GM19324 (cell line): ENCODE measurements around the gene SYK.
"Not testable (repeated sequence)": the region's sequence is repeated elsewhere in the genome, so short reads cannot be mapped to it uniquely, and the experiment has no call there.

Experiments used
- ATAC-seq: cut with Tn5 transposase; IDR thresholded peaks from one replicate; pipeline ENCODE4 v1.9.1; 2021; ENCODE audit warnings: mild to moderate bottlenecking, moderate library complexity; ENCODE audit not compliant: unreplicated experiment, low FRiP score

Gene SYK

DNA sequence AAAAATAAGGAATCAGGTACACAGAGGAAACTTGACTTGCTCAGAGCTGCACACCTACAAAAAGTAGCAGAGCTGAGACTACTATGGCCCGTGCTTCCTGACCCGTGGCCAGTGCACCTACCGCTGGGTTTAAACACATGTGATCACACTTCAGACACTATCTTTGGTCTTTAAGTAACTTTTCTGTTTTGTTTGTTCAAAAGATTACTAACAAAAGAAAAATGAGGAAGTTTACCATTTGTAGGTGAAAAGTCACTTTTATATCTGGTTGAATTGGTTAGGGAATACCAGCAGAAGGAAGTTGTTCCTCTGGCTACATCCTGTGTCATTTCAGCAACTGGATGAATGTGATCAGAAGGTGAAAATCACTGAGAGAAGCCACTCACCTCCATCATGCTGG, 6.5 kb upstream of the SYK start:
- ATAC-seq: peak; percentile 41

DNA sequence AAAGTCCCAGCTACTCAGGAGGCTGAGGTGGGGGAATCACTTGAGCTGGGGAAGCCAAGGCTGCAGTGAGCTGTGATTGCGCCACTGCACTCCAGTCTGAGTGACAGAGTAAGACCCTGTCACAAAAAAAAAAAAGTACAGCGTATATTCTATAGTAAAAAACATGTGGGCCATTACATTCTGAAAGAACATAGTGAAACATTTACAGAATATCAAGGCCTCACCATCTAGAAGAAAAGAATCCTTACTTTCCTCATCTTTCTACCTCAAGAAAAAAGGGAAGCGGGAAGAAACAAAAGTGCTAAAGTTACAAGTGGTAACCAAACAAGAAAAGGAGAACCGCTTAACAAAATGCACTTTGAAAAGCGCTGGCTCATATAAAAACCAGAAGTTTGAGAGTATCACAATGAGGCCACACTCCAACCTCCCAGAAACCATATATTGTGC, 5.7 kb upstream of the SYK start:
- no peak for ATAC-seq

DNA sequence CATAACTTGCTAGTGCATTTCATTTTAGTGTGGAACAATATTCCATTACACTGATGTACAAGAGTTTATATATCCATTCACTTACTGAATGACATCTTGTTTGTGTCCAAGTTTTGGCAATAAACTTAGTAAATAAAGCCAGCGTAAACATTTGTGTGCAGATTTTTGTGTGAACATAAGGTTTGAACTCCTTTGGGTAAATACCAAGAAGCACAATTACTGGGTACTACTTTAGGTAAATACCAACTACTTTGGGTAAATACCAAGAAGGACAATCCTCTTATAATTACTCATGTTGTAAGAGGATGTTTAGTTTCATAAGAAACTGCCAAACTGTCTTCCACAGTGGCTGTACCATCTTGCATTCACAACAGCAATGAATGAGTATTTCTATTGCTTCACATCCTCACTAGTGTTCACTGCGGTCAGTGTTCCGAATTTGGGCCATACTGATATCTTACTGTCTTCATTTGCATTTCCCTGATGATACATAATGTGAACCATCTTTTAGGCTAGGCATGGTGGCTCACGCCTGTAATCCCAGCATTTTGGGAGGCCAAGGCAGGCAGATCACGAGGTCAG, 2.3 kb upstream of the SYK start:
- ATAC-seq: no peak

DNA sequence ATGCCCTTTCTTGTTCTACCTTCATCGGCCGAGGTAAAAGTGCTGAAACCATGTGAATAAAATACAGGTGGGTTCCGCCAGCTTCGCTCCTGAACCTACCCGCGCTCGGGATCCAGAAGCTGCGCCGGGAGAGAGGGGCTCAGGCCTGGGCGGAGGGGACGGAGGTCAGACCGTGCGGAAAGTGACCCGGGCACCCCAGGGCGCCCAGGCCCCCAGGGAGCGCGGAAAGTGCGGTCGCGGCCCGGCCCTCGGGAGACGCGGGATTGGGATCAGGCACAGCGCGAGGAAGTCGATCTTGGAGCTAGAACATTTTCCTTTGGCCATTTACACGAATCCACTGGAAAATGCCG, 329 bp downstream of the SYK start:
- ATAC-seq: peak; percentile 15

DNA sequence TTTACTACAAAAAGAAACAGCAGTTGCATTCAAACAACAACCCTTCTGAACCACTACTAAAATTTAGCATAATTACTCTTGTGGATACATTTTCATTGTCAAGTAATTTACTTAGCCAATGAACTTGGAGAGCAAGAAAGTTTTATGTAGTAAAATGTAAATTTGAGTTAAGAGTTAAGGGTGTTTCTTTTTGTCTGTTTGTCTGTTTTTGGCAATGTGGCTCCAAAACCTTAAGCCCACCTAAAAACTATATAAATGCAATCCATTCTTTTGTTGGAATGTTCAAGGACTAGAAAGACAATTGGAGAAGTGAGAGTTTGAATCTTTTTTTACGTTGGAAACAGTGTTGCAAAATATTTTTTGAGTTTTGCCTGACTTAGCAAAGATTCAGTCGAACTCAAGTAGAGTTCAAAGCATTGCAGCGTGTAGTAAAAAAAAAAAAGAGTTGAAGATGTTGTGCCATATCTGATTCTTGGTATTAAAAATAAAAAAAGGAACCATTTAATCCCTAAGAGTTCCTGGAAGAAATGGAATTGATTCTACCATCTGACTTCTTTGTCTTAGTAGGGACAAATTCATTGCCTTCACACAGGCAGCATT, 867 bp downstream of the SYK start:
- ATAC-seq: no peak

DNA sequence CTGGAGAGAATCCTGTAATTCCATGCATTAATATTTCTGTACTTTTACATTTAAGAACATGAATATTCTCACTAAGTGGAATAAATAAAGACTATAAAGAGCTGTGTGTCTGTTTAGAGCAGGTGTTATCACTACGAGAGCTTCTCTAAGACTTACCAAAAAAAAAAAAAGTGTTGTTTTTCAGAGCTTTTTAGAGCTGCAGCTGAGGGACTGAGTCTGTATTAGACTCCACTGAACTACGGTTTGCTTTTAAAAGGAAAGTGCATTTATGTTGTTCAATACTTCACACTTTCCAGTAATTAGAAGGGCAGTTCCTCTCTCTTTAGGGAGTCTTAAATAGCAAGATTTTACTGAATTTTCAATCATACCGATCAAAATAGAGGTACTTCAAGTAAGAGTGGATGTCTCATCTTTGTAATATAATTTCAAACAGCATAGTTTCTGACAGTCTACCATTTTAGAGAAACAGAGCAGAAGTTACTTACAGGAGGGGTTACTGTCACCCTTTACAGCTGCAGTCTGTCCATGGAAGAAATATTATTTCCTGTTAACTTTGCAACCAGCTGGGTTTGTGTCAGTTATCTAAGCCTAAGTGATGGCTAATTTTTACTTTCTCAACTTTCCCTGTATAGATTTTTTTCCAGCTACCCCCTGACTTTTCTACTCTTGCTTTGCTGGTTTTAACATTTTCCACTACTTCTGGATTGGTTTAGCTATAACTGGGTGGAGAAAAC, 2.4 kb downstream of the SYK start:
- no peak for ATAC-seq

DNA sequence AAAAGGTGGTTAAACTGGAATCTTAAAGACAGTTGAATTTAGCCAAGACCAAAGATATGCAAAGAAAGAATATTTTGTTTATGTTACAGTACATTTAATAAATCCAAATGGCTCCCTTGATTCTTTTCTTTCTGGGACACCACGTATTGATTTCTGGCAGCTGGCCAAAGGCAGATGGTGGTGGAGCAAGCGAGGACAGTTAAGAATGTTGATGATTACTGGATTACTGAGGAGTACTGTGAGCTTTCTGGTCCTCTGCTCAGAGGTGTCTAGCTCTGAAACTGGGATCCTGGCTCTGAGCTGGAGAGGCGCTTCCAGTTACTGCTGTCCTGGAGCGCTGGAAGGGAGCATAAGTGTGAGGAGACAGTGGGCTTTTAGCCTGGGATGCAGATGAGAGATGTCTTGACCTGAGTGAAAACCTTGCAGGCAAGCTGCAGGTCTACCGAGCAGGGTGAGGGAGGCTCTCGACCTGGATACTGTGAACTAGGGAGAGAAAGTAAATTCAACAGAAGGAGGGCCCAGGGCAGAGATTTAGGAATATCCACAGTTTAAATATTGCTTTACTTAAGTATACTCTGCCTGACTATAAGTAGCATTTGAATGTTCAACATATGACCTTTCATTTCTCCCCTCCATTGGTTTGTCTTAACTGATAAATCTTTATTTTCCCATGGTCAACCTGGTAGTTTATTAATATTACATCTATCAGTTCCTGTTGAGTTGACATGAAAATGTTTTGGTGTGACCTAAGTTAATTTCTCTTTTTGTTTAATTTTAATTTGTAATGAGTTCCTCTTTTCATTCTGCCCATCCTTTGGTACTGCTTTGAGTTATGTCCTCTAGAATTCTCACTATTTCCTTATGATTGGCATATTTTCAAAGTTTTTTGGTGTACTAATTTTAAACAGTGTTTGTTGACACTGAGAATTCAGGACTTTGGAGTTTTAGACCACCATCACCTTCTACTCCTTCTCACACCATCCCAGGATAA, 3.7 kb downstream of the SYK start:
- no peak for ATAC-seq

DNA sequence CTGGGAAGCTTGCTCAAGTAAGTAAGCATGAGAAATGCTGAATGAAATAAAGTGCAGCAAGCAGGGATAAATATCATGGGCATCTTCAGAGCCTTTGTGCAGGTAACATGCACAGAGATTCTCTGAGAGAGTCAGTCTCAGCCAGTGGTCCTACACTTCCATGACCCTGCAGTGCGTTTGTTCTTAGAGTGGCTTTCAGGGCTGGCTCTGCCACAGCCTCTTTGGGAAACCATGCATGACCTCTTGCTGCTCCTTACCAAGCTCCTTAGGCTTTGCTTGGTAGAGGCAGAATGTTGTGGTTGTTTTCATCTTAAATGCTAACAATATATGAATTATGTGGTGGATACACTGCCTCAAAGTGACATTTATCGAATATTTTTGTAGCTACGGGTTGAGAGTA, 5.4 kb downstream of the SYK start:
- no peak for ATAC-seq

DNA sequence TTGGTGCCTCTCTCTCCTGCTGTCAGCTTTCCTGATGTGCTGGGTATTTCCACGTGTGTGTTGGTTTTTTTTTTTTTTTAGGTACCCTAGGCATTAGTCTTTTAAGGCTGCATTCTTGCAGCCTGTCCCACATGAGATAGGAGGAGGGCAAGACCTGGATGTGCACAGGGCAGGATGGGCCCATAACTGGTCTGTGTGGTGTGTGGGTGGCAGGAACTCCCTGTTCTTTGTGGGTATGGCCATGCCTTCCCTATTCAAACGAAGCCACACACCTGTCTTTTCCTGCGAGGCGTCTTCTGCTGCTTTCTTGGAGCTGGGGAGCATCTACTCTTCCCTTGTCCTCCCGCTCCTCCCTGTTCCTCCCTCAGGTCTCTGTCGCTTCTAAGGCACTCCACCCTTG, 6.8 kb downstream of the SYK start:
- no peak for ATAC-seq

DNA sequence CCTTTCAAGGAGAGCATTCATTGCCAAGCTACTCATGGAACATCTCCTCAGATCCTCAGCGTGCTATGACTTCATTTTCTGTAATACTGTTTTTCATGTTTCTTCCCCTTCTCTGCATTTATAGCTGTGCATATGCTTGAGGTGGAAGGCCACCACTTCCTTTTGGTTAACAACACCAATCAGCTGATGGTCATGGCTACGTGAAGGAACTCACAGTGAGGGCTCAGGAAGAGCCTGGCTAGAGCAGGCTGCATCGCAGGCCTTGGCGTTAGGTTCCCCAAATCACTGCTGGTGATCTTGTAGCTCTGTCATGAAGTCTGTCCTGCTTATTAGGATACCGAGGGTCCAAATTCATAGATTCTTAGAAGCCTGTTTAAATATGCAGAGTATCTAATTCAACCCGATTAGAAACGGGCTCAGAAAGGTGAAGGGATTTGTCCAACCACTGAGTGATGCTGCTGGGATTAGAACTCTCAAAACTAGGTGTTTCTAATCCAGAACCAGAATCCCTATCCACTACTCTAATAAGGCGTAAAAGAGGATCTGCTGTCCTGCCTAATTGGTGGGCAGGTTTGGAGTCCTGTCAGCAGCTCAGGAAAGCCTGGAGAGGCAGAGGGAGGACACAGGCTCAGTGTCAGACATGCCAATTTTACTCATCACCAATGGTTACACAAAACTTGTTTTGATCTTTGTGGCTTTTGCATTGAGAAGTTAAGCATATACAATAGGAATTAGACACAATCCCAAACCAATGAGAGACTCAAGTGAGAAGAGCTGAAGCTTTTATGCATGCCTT, 7.5 kb downstream of the SYK start:
- ATAC-seq: peak; percentile 37

DNA sequence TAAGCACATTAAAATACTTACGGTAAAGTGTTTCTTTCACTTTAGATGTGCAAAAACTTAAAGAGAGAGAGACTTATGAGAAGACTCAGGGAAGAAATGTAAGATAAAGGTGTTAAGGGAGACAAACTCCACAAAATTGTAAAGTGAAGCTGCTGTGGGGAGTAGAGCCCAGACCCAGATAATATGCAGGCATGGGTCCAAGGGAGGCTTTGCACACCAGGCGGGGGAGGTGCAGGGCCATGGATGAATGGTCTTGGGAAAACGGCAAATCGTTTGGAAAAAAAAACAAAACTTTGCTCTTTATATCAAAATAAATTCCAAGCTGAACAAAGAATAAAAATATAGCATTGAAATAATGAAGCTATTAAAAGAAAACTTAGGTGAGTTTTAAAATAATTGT, 9.1 kb downstream of the SYK start:
- no peak for ATAC-seq

DNA sequence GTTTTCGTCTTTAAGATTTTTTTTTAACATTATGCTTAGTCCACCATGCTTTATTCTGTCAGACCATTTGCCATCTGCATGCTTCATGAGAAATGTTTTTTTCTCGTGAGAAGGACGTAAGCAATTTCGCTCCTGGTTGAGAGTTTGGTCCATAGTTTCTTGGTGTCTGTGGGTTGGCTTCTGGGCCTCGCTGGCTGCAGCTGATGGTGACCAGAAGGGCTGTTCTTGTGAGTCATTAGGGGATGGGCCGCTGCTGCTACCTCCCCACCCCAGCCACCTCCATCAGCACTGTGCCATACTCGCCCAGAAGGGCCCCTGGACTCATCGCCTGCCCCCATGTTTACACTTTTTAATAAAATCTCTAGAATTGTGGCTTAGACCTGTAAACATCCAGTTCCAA, 11.4 kb downstream of the SYK start:
- ATAC-seq: no peak

DNA sequence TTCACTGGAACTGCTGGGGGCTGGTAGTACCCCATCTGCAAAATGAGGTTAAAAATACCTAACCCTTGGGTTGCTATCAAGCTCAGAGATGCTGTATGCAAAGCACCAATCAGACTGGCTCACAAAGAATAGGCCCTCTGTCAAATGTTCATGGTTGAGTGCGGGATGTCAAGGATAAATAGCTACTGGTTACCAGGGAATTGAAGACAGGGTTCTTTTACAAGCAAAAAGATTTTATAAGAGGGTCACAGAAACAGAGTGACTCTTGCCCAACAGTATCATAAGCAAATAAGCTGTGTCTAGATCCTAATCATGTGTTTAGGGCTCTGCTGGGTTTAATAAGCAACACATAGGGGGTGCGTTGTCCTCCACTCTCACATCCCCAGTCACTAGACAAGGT, 11.9 kb downstream of the SYK start:
- no peak for ATAC-seq

DNA sequence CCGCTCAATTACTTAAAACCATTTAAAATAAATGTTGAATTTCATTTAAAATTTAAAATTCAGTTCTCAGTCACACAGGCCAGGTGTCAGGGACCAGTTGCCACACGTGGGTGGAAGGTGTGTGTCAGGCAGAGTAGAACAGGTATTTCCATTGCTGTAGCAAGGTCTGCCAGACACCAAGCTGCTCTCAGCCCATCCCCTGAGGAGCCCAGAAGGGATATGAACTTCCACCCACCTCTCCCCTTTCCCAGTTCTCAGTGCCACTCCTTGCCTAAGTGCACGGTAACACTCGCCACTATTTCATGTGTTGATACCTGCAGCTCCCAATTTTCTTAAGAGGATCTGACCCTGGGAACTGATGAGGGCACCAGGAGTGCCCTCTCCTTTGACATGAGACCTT, 12.7 kb downstream of the SYK start:
- ATAC-seq: no peak

DNA sequence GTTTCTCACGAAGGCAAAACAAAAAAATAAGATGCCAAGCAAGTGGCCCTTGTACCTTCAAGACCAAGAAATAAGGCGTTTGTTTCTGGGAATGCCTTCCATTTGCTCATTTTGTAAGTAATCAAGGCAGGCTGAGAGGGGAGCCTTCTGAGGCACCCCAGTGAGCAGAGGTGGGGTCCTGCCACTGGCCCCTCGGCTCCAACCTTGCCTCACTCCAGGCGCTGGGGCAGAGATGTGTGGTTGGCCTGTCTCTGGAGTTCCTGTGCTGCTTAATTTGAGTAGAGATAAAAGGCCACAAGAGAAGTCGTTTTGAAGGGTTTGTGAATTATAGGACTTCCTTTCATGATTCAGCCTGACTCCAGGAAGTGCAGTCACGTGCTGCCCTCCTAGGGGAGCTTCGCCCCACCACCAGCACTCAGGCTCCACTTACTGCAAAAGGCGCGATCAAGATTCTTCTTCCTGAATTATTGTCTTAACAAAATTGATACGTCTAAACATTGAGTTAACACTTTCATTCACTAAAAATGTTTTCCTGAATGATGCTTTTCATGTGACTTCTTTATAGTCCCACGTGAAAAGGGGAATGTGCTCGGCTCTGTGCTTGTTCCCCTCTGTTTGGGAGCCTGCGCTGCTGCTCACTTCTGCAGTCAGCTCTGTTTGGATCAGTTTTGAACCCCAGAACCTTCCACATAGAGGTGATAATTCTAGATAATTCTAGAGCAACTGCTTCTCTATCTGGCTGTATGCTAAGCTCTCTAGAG, 13.7 kb downstream of the SYK start:
- no peak for ATAC-seq

DNA sequence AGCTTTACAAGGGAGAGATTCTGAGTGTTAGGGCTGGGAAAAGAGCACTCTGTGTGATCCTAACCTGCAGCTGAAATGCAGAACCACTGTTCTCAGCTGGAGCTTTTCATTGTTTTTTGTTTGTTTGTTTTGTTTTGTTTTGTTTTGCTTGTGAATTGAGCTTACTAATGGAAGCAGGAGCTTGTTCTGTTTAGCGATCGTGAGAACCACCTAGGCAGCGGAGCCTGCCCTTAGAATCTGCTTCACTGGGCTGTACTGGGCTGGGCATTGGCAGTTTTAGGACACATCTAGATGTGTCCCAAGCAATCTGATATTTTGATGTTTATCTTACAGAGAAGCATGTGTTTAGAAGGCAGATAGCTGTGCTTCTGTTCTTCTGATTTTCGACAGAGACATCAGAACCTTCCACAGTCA, 14.3 kb downstream of the SYK start:
- no peak for ATAC-seq

DNA sequence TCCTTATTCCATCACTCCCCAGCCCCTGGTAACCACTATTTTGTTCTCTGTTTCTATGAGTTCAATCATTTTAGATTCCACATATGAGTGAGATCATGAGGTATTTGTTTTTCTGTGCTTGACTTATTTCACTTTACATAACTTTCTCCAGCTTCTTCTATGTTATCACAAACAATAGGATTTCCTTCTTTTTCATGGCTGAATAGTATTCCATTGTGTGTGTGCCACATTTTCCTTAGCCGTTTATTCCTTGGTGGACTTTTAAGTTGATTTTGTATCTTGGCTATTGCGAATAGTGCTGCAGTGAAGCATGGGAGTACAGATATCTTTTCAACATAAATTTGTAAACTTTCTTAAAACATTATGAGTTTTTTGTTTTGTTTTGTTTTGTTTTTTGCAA, 15.1 kb downstream of the SYK start:
- ATAC-seq: no peak

DNA sequence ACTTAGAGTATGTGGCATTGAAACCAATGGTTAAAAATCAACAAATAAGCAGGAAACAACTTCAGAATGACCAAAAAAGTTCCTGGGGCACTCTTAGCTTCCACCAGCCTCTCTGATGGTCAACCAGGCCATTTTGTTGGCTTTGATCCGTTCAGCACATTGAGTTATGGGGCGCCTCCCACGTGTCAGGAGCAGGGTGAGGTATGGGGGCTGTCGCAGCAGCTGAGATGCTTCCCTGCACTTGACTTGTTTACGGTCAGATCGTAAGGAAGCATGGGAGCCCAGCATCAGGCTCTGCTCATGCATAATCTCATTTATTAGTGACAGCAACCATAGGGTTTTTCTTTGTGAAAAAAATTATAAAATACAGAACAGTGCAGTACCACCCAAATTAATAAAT, 16.7 kb downstream of the SYK start:
- no peak for ATAC-seq

DNA sequence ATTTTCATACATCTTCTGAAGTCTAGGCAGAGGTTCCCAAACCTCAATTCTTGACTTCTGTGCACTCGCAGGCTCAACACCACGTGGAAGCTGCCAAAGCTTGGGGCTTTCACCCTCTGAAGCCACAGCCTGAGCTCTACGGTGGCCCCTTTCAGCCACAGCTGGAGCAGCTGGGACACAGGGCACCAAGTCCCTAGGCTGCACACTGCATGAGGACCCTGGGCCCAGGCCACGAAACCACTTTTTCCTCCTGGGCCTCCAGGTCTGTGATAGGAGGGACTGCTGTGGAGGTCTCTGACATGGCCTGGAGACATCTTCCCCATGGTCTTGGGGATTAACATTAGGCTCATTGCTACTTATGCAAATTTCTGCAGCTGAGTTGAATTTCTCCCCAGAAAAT, 18.8 kb downstream of the SYK start:
- ATAC-seq: not testable (repeated sequence)

DNA sequence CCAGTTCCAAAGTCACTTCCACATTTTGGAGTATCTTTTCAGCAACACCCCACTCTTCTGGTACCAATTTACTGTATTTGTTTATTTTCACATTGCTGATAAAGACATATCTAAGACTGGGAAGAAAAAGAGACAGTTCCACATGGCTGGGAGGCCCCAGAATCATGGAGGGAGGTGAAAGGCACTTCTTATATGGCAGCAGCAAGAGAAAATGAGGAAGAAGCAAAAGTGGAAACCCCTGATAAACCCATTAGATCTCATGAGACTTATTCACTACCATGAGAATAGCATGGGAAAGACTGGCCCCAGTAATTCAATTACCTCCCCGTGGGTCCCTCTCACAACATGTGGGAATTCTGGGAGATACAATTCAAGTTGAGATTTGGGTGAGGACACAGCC, 19.6 kb downstream of the SYK start:
- ATAC-seq: not testable (repeated sequence)
